ENCODE results near the gene ACR.

ACR gene

DNA sequence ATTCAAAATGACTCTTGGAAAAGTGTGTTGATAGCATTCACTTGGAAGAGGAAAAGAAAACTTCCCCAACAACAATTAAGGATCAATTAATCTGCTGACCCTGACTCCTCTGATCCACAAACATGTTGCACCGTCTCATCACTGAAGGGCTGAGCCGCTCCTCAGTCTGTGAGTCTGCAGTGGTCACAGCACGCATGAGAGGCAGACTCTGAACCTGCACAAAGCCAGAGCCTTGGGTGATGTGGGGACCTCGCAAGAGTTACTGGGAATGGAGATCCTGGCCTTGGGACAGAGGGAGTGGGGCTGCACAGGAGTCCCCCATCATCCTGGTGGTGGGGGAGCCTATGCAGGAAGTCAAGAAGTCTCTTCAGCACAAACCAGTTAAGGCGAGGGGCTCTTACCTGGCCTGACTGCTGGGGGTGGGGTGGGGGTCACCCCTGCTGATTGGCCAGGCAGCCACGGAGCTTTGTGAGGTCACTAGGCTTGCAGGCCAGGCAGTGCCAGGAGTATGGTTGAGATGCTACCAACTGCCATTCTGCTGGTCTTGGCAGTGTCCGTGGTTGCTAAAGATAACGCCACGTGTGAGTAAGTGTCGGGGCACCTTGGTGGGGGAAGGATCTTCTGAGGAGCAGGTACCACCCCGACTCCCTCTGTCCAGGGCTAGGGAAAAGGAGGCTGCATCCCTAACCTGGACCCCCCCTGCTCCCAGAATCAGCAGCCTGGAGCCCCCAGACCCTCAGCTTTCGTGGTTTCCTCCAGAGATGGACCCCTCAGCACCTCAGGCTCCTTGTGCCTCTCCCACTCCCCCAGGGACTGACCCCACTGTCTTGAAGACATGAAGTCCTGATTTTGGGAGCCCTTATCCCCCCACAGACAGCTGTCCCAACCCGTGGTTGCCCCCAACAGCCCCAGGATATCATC is at the start of gene ACR:
Gene ACR (plus strand): TSS at position 477 of the 921 bp plus-strand sequence. CDS start 32 bp downstream, at position 509.
- DNase-seq: no peak

DNA sequence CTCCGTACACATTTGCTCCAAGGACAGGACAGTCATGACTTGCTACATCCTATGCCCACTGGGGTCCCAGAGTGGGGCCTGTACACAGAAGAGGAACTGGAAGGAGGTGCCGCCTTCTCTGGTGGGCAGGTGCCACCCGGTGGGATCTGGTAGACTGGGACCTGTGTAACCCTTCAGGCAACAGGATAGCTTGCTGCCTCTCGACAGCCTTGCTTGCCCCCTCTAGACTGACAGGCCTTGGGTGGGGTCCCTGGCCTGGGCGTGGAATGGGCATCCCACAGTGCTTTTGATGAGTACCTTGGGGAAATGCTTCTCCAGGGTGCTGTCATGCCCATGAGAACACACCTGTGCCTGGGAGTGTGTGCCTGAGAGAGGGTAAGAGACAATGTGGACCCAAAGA is 49.6 kb upstream of the ACR start:
- no peak for DNase-seq

DNA sequence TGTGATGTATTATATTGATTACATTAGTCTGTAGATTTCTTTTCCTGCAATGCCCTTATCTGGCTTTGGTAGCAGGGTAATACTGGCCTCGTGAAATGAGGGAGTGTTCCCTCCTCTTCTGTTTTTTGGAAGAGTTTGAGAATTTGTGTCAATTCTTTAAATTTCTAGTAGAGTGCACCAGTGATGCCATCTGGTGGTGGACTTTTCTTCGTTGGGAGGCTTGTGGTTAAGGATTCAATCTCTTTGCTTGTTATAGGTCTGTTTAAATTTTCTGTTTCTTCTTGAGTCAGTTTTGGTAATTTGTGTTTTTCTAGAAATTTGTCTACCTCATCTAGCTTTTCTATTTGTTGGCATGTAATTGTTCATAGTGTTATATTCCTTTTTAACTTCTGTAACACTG is 46.5 kb upstream of the ACR start:
- DNase-seq: no peak

DNA sequence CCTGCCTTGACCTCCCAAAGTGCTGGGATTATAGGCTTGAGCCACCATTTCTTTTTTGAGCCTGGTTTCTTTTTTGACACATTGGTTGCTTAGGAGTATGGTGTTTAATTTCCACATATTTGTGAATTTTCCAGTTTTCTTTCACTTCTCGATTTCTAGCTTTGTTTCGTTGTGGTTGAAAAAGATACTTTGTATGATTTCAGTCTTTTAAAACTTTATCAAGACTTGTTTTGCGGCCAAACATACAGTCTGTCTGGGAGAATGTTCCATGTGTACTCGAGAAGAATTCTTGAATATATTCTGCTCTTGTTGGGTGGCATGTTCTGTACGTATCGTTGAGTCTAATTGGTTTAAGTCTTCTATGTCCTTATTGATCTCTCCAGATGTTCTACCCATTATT is 44.5 kb upstream of the ACR start:
- no peak for DNase-seq

DNA sequence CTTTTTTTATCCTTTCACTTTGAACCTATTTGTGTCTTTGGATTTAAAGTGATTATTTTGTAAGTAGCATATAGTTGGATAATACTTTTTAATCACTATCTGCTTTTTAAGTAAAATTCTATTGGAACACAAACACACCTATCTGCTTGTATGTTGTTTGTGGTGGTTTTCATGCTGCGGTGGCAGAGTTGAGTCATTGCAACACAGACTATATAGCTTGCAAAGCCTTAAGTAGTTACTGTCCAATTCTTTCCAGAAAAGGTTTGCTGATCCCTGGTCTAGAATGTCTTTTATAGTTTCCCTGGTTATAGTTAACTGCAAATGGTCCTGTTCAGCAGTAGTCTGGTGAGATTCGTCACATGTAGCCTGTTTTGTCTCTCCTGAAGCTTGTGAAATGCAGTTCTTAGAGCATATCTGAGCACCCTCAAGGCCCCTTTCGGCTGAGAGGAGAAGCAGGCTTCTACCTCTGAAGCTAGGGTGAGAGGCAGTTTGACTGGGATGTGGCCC is 43.9 kb upstream of the ACR start:
- DNase-seq: no peak

DNA sequence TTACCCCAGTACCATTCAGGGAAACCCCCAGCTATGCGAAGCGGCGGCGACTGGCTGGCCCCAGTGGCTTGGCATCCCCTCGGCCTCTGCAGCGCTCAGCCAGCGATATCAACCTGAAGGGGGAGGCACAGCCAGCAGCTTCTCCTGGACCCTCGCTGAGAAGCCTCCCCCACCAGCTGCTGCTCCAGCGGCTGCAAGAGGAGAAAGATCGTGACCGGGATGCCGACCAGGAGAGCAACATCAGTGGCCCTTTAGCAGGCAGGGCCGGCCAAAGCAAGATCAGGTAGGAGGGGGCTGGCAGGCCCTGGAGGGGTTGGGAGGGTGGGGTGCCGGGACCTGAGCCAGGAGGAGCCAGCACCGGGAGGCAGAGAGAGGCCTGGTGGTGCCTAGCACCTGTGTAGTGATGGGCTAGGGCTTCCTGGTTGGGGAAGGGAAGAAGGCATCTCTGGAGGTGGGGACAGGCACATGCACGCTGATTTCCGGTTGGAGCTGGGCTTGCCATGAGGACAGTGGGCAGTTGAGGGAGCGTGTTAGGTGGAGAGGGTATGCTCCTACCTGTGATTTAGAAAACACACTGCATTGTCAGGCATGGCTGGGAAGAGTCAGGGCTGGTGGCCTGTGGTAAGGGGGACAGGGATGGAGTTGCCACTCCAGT is 43.1 kb upstream of the ACR start:
- DNase-seq: no peak

DNA sequence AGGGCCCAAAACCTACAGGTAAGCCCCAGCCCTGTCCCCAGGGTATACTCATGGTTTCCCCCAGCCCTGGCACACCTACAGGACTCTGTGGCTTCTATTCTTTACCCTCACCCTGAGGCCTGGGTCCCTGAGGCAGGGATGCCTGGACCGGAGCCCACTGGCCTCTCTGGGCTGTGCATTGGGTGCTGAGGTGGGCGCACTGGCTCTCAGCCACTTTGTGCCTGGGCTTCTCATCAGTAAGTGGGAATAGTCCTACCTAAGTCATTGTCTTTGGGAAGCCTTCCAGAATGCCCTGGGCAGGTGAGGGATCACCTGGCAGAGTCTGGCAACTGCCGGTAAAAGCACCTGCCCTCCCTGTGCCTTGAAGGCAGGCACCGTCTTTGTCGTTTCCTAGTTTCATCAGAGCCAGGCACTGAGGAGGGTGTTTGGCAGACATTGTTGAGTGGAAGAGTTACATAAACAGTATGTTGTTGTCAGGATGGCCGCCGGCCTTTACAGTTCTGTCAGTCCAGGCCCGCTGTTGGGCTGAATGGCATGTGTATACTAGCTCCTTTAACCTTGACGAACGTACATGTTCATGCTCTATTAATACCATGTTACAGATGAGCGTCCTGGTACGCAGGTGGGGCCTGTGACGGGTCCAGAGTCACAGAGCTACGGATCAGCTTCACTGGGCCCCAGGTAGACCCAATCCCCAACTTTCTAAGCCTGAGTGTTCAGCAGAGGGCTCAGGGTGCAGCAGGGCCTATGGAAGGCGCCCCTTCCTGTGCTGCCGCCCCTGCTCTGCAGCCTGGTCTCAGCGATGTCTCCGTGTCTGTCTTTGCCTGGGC is 42.4 kb upstream of the ACR start:
- no peak for DNase-seq

DNA sequence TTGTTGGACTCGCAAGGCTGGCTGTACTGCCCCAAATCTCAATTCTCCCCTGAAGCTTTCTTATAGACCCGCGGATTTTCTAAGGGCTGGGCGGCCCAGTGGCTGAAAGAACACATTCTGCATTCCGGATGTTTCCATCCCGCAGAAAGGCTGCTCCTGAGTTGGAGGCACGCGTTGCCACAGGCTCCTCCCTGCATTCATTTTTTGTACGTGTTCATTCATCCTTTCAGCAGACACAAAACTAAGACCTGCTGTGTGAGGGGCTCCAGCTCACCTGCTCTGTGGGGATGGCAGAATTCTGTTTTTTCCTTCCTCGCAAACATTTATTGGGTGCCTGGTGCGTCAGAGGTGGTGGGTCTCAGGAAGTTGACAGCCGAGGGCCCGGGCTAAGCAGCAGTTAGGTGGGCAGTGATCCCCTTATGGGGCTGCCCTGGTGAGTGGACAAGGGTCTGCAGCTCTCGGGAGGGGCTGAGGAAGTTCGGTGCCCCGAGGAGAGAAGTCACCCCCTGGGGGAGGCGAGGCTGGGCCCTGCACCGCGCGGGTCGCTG is 41.7 kb upstream of the ACR start:
- DNase-seq: no peak

DNA sequence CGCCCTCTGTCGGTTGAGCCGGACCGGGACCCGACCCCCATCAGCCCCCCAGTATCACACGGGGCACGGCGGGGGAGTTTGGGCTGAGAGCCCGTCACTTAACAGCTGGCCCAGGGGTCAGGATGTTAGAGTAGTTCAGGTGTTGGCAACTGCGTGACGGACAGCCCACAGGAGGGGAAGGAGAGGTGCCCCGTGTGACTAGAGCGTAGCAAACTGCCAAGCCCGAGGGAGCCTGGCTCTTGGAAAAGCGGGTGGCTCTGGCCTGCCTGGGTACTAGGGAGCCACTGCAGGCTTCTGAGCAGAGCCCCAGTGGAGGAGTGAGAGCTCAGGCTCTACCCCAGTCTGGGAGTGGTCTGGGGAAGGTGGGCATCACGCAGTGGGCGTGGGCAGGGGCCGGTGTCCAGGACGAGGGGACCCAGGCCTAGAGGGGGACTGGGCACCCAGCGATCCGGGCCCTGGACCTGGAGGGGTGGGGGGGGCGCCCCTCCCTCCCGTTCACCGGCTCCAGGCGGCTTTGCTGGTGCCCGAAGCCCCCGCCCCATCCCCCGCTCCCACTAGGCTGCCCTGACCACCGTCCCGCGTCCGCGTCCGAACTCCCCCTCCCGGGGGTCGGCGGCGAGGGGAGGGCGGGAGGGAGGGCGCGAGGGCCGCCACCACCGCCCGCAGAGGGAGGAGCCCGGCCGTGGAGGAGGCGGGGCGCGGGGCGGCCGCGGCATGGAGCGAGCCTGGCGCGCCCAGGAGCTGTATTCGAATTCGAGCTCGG is 41.0 kb upstream of the ACR start:
- DNase-seq: no peak

DNA sequence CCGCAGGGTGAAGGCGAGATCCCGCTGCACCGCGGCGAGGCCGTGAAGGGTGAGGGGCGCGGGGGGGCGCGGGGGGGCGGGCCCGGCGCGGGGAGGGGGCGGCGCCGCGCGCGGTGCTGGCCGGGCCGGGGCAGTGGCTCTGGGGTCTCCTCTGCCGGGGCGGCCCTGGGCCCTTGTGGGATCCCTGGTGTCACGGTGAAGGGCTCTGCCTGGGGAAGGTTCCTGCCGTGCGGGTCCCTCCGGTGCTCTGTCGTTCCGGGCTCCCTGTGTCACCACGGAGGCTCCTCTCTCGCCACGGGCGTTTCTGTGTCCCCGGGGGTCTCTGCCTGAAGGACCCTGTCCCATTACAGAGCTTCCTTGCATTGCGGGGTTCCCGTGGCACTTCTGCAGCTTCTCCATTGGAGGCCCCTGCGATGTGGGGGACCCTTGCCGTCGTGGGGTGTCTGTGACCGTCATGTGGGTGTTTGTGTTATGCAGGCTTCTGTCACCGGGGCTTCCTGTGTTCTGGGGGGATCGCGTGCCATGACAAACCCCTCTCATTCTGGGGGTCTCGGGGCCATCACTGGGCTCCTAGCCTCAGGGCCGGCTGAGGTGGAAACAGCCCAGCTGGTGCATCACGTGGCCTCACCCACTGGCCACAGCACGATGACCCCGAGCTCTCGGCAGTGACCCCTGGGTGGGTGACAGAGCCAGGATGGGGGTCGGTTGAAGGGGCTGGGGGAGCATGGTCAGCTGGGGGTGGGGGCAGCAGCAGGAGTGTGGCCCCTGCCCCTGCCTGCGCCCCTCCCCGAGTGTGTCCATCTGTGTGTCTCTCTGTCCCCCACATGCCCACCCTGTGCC is 40.1 kb upstream of the ACR start:
- DNase-seq: no peak

DNA sequence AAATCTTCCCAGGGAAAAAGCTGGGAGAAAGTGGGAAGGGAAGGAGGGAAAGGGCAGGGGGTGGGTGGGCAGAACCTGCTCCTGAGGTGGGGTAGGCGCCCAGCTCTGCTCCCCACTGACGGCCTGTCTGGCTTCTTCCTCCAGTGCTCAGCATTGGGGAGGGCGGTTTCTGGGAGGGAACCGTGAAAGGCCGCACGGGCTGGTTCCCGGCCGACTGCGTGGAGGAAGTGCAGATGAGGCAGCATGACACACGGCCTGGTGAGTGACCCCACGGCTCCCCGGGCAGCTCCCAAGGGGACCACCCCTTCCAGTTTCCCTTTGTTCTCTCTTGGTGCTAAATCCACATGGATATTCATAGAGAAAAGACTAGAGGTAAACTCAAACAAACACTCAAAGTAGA is 39.5 kb upstream of the ACR start:
- no peak for DNase-seq

DNA sequence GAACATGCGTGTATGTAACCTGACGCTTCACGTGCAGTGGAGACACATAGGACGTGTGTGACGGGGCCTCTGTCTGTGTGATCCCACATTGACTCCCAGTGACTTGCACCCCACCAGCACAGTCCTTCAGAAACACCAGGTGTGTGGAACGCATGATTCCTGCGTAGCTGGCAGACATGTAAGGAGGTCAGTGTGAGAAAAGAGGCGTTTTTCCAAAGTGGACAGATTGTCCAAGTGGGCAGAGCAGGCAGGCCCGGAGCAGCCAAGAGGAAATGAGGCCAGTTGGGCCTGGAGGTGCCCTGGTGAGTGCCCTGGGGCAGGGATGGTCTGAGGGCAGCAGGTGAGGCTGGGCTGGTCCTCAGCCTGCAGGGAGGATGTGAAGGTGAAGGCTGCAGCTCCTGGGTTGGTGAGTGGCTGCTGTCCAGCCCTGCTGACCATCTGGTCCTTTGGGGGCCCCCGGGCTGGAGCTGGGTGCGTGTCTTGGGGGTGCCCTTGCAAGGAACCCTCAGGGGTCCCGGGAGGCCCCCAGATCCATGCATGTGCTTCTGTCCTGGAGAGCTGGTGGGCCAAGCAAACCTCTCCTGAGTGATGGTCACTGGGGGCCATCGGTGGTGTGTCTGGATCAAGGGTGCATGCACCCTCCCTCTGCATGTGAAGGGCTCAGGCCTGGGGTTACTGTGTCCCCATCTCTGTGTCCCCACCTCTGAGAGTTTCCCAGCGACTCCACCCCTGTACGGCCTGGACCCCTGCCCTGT is 38.8 kb upstream of the ACR start:
- no peak for DNase-seq

DNA sequence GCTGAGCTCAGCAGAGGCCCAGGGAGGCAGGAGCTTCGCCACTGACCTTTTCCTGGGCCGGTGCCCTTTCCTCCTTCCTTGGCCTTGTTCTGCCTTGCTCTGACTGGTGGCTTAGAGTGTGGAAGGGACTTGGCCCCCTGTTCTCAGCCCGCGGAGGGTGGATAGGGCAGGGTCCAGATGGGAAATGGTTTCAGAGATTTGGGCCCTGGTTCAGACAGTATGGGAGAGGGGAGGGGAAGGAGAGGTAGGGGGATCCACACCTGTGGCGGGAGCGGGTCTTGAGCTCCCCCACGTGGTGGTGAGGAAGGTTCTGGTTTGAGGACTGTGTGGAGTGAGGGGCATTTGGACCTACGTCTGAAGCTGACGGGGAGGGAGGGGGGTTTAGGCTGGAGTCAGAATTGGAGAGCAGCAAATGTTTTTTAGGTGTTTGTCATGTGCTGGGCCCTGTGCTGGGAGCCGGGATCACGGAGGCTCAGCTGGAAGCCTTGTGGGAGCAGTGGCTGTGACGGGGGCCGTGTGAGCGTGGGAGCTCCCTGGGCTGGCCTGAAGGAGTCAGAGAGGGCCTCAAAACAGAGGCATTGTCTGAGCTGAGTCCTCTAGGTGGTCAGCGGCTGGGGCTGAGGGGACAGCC is 38.1 kb upstream of the ACR start:
- DNase-seq: no peak

DNA sequence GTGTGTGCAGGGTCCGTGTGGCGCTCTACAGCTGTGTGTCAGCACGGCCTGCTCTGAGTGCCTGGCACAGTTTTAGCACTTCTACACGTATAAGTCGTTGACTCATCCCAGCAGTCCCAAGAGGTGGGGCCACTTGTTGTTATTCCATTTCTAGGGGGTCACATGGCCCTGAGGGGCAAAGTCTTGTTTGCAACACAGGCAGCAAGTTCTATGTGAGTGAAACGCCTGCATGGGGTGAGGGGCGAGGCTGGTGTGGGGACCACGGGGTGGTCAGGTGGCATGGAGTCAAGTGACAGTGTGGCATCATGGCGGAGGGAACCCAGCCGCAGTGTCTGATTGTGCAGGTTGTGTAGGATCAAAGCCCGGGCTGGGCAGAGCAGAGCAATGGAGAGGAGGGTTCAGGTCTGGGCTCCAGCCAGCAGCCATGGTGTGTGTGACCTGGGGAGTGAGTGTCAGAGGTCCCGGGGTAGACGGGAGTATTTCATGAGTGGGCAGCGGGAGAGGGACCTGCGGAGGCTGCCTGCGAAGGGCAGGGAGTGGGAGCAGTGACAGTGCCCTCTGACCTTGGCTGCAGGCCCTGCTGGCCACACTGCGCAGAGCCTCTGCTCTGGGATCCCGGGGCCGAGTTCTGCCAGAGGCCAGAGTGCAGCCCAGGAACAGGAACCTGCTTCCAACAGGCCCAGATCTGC is 37.5 kb upstream of the ACR start:
- no peak for DNase-seq

DNA sequence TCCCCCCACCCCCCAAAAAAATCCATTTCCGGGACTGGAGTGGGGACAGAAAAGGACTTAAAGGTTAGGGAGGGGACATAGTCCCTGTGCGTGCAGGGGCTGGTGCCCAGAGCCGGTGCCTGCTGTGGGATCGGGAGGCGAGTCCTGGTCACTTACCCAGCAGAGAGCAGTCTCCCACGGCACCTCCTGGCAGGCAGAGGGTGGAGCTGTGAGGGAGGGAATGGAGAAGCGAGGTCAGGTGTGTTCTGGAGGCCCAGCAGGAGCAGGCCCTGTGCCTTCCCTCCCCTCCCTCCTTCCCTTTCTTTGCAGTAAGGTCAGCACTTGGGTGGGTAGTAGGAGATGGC is 37.0 kb upstream of the ACR start:
- DNase-seq: no peak

DNA sequence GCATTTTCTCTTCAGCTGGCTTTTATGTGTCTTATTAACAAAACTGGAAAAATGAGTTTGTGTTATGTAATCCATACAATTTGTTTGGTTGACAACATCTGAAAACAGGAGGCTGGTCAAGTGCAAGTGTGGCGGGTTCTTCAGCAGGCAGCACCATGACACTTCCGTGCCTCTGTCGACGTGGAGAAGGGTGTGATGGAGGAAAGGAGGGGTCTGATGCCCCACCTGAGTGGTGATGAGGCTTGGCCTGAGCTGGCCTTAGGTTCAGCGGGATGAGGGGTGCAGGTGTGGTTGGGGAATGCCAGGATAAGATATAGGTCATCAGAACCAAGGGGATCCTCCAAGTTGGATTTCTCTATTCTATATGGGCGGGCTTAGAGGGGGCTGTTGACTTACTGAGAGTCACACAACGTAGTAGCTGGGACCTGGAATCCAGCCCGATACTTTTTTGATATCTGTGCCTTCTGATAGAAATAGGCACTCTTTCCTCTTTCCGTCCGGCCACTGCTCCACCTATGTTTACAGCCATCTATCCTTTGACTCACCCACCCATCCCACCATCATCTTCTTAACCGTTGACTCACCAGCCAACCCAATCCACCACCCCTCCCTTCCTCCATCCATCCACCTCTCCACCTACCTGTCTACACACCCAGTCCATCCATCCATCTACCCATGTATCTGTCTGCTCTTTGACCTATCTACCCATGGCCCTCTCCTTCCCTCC is 36.4 kb upstream of the ACR start:
- no peak for DNase-seq

DNA sequence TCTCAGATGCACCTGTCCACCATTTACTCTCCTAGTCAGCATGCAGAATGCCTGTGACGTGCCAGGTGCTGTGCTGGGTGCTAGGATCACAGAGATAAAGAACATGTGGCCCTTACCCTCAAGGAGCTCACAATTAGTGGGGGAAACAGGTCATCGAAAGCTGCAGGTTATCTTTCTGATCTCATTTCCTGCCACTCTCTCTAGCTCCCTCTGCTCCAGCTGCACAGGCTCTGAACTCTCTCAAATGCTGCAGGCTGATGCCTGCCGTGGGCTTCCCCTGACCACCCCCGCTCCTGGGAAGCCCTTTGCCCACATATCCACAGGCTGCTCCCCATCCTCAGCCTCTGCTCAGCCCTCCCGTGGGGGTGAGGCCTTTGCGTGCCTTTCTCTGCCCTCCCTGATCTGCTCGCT is 35.7 kb upstream of the ACR start:
- no peak for DNase-seq

DNA sequence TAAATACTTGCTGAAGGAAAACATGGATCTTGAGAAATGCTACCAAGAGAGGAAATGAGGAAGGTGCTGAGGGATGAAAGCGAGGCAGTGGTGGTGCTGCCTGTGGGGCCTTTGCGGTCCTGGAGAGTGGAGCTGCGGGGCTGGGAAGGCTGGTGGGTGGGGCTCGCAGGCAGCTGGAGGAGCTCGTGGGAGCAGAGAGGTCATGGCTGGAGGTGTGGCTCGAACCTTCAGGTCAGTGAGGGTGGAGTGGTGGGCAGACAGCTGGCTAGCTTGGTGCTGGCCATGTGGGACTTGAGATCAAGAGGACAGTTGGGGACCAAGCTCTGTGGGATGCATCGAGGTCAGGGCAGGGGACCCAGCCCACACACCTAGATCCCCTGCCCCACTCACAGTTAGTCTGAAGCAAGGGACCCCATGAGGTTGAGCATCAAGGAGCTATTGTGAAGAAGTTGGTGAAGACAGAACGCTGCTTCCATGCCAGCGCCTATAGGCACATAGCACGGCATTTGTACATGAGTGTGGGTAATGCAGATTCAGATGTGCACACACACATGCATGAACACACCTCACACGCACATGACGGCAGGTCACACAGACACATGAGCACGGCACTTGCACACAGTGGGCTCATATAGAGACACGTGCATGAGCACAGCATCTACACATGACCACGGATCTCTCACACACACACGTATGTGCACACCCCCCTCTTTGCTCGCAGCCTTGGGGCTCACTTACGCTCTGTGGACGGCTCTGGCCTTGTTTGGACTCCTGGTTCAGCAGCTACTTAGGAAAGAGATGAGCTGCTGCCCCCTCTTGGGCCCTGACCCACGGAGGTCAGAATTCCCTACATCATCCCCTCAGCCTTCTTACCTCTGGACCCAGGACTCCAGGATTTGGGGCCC is 34.9 kb upstream of the ACR start:
- DNase-seq: no peak
